Muscle layer of colon (tissue), 2 donors: ENCODE results near the gene KNL1.

Experiments used
- H3K27ac ChIP-seq: one replicate; pipeline ENCODE4 v1.7.0; 2013; ENCODE audit warnings: low read depth, mild to moderate bottlenecking, low read length, moderate library complexity
- H3K27me3 ChIP-seq, 2 donors: one replicate each; pipeline ENCODE4 v1.7.0; 2013; ENCODE audit warnings: low read length in 2 of 2, mild to moderate bottlenecking in 2 of 2; ENCODE audit not compliant: insufficient read depth in 2 of 2, control insufficient read depth in 1 of 2
- H3K36me3 ChIP-seq: one replicate; pipeline ENCODE4 v1.7.0; 2013; ENCODE audit warnings: mild to moderate bottlenecking, low read length; ENCODE audit not compliant: insufficient read depth
- H3K4me1 ChIP-seq: one replicate; pipeline ENCODE4 v1.7.0; 2013; ENCODE audit warnings: mild to moderate bottlenecking, low read length; ENCODE audit not compliant: insufficient read depth
- H3K4me3 ChIP-seq, 2 donors: one replicate each; pipeline ENCODE4 v1.7.0; 2013; ENCODE audit warnings: low read length in 2 of 2, low read depth in 1 of 2, mild to moderate bottlenecking in 1 of 2, moderate library complexity in 1 of 2
- H3K9ac ChIP-seq: one replicate; pipeline ENCODE4 v1.7.0; 2013; ENCODE audit warnings: low read length
- H3K9me3 ChIP-seq: one replicate; pipeline ENCODE4 v1.7.0; 2013; ENCODE audit warnings: mild to moderate bottlenecking, low read length
- donor health status: abdominal sarcoma.
- donor health status: Adenocarcinoma of cecum.

Gene KNL1

GRCh38 chr15:40697916-40698315, 103.9 kb downstream of the KNL1 start:
- no peaks in the 10 kb centered on the region for H3K27me3 ChIP-seq
- no peak overlapping the region for H3K4me3 ChIP-seq
- H3K4me1 ChIP-seq: peaks cover 17% of the 10 kb centered on the region
- no peaks in the 10 kb centered on the region for H3K36me3 ChIP-seq
- H3K9me3 ChIP-seq: no peaks in the 10 kb centered on the region
- H3K9ac ChIP-seq: no peak overlapping the region
- H3K27ac ChIP-seq: no peak overlapping the region

- no peaks in the 10 kb centered on the region for H3K36me3 ChIP-seq
Observed at GRCh38 chr15:40702077-40702476, 108.0 kb downstream of the KNL1 start.

GRCh38 chr15:40706121-40706520, 112.1 kb downstream of the KNL1 start:
- Histone ChIP-seq H3K4me3 (no peak overlapping the region), H3K36me3 (no peaks in the 10 kb centered on the region), H3K9me3 (no peaks in the 10 kb centered on the region), H3K27me3 (no peaks in the 10 kb centered on the region), H3K27ac (no peak overlapping the region), H3K4me1 (no peaks in the 10 kb centered on the region), H3K9ac (no peak overlapping the region)

More at GRCh38 chr15:40702077-40702476, 108.0 kb downstream of the KNL1 start:
- no peak overlapping the region for H3K4me3 ChIP-seq
- no peak overlapping the region for H3K9ac ChIP-seq
- no peak overlapping the region for H3K27ac ChIP-seq
- no peaks in the 10 kb centered on the region for H3K9me3 ChIP-seq
- no peaks in the 10 kb centered on the region for H3K27me3 ChIP-seq
- no peaks in the 10 kb centered on the region for H3K4me1 ChIP-seq
